RPMI8226 (cell line): Measurements from ENCODE around the gene IL1RAPL1.
"Not testable (repeated sequence)": the region's sequence is repeated elsewhere in the genome, so short reads cannot be mapped to it uniquely, and the experiment has no call there.

ENCODE experiments used
- DNase-seq: peaks from one replicate; pipeline ENCODE4 v3.0.0-alpha.2; 2015

The IL1RAPL1 gene

GRCh38 chrX:28800671-28801070 is 213.4 kb downstream of the IL1RAPL1 start:
- not testable (repeated sequence) for DNase-seq

GRCh38 chrX:28802625-28803024 is 215.4 kb downstream of the IL1RAPL1 start:
- no peak for DNase-seq

- DNase-seq, result no peak
These were observed 248.7 kb downstream of the IL1RAPL1 start for GRCh38 chrX:28835991-28836390.

- no peak for DNase-seq
These were observed 256.6 kb downstream of the IL1RAPL1 start for GRCh38 chrX:28843817-28844216.

GRCh38 chrX:28847423-28847822 is 260.2 kb downstream of the IL1RAPL1 start:
- no peak for DNase-seq

- DNase-seq, result no peak
These were observed 261.5 kb downstream of the IL1RAPL1 start for GRCh38 chrX:28848707-28849106.

GRCh38 chrX:28850955-28851354 is 263.7 kb downstream of the IL1RAPL1 start:
- DNase-seq, result no peak

- no peak for DNase-seq
These were observed 264.6 kb downstream of the IL1RAPL1 start for GRCh38 chrX:28851871-28852270.

GRCh38 chrX:28854637-28855036 is 267.4 kb downstream of the IL1RAPL1 start:
- no peak for DNase-seq

GRCh38 chrX:28876408-28876807 is 289.2 kb downstream of the IL1RAPL1 start:
- DNase-seq, result no peak

- no peak for DNase-seq
These were observed 289.7 kb downstream of the IL1RAPL1 start for GRCh38 chrX:28876901-28877300.

- no peak for DNase-seq
These were observed 292.9 kb downstream of the IL1RAPL1 start for GRCh38 chrX:28880136-28880535.

GRCh38 chrX:28884823-28885222 is 297.6 kb downstream of the IL1RAPL1 start:
- DNase-seq, result no peak

- DNase-seq, result no peak
These were observed 301.2 kb downstream of the IL1RAPL1 start for GRCh38 chrX:28888416-28888815.

GRCh38 chrX:28889591-28890090 is 302.4 kb downstream of the IL1RAPL1 start:
- DNase-seq, result no peak

- DNase-seq, result no peak
These were observed 314.4 kb downstream of the IL1RAPL1 start for GRCh38 chrX:28901637-28902036.

GRCh38 chrX:28910487-28910886 is 323.2 kb downstream of the IL1RAPL1 start:
- no peak for DNase-seq

GRCh38 chrX:28920153-28920943 is 333.1 kb downstream of the IL1RAPL1 start:
- no peak for DNase-seq

GRCh38 chrX:28922106-28922505 is 334.9 kb downstream of the IL1RAPL1 start:
- no peak for DNase-seq

- DNase-seq, result no peak
These were observed 359.6 kb downstream of the IL1RAPL1 start for GRCh38 chrX:28946846-28947245.

- no peak for DNase-seq
These were observed 372.8 kb downstream of the IL1RAPL1 start for GRCh38 chrX:28960063-28960462.

- no peak for DNase-seq
These were observed 379.1 kb downstream of the IL1RAPL1 start for GRCh38 chrX:28966331-28966730.

GRCh38 chrX:28969126-28969525 is 381.9 kb downstream of the IL1RAPL1 start:
- no peak for DNase-seq

- no peak for DNase-seq
These were observed 392.6 kb downstream of the IL1RAPL1 start for GRCh38 chrX:28979877-28980276.

GRCh38 chrX:28981952-28982351 is 394.7 kb downstream of the IL1RAPL1 start:
- no peak for DNase-seq
